LHCN-M2 (cell line): ENCODE data around the gene NME4. TPM values are rescaled to one million over a fixed set of nuclear protein-coding genes. Genes with fewer than 3 reads are reported as not detected.
"Not testable (repeated sequence)": the region's sequence is repeated elsewhere in the genome, so short reads cannot be mapped to it uniquely, and the experiment has no call there.

Experiments used
- DNase-seq: peaks from one replicate; pipeline ENCODE4 v3.0.0-alpha.2; 2012; ENCODE audit warnings: low read depth
- polyA plus RNA-seq: library from polyadenylated mRNA; unstranded; fragments of >200 nt; gene quantifications from one replicate; pipeline ENCODE4 v1.2.1, GENCODE V29; 2012; ENCODE audit warnings: missing spikeins
- total RNA-seq: library from RNA; depleted of rRNA; stranded (reverse); fragments of >200 nt; gene quantifications from 2 replicates; pipeline ENCODE4 v1.2.3, GENCODE V29; 2014; rRNA removed

Gene NME4
- 142 and 186 TPM in 2 replicates for total RNA-seq
- 336 TPM for polyA plus RNA-seq

DNA sequence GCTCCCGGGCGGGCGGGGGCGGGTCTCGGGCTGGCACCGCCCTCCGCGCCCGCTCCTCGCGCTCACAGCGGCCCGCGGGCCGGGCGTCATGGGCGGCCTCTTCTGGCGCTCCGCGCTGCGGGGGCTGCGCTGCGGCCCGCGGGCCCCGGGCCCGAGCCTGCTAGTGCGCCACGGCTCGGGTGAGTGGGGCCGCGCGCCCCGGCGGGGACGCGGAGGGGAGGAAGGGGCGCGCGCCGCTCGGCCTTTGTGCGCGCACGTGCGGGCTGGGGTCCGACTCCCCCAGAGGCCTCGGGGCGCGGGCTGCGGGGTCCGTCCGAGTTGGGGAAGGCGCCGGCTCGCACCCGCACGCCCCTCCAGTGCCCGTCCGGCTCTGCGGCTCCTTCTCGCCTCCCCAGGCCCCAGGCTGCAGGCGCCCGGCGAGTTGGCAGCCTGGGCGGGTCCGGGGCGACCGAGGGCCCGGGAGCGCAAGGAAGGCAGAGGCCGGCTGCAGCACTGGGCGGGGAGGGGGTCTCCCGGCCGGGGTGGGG is at the start of gene NME4:
Gene NME4 (plus strand): TSS at position 65 of the 527 bp plus-strand sequence. CDS start 24 bp downstream, at position 89.
- DNase-seq: peak; percentile 26

- no peak for DNase-seq
Observed at GRCh38 chr16:347203-347602, 49.8 kb upstream of the NME4 start.

DNA sequence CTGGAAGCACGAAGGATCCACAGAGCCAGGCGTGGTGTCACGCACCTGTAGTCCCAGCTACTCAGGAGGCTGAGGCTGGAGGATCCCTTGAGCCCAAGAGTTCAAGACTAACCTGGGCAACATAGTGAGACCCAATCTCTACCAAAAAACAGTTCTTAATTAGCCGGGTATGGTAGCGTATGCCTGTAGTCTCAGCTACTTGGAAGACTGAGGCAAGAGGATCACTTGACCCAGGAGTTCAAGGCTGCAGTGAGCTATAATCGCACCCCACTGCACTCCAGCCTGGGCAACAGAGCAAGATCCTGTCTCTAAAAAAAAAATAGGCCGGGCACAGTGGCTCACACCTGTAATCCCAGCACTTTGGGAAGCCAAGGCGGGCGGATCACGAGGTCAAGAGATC is 48.5 kb upstream of the NME4 start:
- DNase-seq: not testable (repeated sequence)

GRCh38 chr16:349211-349610 is 47.8 kb upstream of the NME4 start:
- no peak for DNase-seq

GRCh38 chr16:350203-350602 is 46.8 kb upstream of the NME4 start:
- DNase-seq: no peak

DNA sequence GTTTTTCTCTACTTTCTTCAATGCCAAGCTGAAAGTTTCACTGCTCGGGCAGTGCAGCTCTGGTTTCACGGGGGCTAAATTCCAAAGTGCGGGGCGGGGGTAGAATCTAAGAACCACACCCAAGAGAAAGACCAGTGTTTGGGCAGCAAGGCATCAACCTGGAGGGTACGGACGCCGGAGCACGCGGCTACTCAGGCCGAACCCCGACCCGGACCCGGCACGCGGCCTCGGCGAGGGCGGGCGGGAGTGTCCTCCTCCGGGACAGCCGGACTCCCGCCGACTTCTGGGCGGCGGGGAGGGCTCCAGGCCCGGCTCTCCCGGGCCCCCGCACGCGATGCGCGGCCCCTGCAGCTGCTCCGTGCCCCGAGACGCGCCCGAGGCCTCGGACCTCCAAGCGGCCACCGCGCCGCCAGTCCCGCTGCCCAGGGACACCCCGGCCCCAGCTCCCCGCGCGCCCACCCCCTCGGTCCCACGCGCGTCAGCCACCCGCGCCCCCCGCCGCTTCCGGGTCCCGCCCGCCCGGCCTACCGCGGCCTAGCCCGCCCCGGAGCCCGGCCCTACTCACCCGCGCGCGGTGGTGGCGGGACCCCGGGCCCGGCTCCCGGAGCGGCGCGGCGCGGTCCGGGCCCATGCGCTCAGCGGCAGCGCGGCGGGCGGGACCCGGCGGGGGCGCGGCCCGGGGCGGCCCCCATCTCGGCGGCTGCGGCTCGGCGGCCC is 45.0 kb upstream of the NME4 start:
- DNase-seq: peak; percentile 13

- DNase-seq: peak; percentile 77
Observed at GRCh38 chr16:352547-353403, 44.2 kb upstream of the NME4 start, which contains the start of gene AXIN1. AXIN1 (minus strand) TSS chr16:352723; CDS start chr16:347025, 5,698 bp downstream.

GRCh38 chr16:353404-354290 is 43.4 kb upstream of the NME4 start:
- DNase-seq: no peak

DNA sequence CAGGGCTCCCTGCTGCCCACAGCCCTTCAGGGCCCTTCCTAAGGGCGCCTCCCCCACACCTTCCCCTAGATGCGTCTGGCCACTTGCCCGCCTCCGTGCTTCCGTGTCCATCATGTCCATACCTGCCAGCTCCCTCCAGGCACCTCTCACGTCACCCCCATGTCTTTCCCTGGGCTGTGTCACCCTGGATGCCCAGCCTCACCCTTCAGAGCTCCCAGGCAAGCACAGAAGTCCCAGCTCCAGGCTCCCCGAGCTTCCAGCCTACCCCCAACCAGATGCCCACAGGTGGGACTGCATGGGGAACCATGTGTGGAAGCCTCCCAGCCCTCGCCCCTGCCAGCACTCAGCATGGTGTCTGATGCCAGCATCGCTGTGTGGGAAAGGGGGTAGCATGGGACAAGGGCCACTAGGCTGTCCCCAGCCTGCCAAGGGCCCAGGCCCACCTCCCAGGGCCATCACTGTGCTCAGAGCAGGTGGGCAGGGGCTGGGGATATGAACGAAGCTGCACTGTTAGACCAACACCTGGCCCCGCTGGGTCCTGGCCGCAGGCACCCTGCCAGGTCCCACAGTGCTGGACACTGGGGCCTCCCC is 42.6 kb upstream of the NME4 start:
- DNase-seq: no peak

DNA sequence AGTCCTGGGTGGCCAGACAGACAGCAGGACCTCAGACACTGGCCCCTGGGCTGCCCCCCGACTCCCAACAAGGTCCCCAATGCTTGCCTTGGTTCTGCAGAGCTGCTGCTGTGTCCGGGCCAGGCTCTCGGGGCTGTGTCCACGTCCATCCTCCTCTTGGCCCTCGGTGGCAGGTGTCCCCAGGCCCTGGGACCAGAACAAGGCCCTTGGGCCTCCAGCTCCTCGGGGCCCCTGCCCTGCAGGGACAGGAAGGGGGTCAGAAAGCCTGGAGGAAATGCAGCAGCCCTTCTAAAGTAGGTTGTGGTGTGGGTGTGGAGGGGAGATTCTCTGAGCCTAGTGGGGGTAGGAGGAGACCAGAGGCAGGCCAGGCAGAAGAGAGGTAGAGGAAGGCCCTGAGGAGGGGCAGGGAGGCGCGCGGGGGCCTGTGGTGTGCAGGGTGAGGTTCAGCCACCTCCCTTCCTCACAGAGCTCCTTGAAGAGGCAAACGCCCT is 42.0 kb upstream of the NME4 start:
- DNase-seq: no peak

DNA sequence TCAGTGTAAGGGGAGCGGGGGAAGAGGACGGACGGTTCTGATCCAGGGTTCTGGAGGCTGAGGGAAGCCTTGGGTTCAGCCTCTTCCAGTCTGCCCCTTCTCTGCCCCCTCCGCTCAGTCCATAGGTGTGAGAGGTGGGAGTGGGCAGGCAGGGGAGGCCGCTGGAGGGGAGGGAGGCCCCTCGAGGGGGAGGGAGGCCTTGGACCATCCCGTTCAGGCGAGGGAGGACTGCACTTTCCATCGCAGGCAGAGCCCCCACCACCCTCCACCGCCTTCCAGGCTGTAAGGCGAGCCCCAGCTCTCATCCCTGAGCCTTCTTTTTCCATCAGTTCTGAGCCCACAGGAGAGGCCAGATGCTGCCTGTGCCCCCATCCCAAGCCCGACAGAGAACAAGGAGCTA is 40.3 kb upstream of the NME4 start:
- no peak for DNase-seq

- DNase-seq: no peak
Observed at GRCh38 chr16:359067-359763, 37.8 kb upstream of the NME4 start.

DNA sequence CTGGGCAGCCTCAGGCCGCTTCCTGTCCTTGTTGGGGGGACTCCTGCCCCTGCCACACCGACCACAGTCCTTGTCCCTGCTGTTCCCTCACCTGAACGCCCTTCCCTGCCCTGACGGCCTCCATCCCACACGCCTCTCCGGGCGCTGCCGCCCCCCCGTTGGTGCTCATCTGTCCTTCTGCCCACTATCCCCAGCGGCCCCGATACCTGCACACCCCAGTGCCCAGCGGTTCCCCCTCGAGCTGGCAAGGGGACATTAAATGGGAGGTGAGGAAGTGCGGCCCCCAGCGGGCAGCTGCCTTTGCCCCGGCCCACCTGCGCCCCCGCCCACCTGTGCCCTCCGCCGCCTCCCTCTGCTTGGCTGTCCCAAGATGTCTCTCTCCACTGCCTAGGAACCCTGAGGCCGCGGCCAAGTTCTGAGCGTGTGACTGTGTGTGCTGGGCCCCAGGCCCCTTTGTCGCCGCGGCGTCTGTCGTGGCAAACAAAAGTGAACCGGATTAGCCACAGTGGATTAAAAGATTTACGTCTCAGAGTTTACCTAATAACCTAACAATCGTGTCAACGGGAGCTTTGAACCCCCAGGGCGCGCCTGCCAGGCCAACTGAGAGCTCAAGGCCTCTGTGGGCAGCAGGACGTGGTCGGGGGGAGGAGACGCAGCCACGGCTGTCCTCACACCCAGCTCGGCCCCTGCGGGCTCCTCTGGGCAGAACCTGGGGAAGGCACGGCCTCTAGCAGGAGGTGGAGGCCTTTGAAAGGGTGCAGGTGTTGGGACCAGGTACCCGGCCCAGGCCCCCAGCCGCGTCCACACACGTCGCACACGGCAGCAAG is 36.9 kb upstream of the NME4 start:
- no peak for DNase-seq

GRCh38 chr16:360698-361336 is 36.2 kb upstream of the NME4 start:
- DNase-seq: no peak

- DNase-seq: no peak
Observed at GRCh38 chr16:361341-361871, 35.6 kb upstream of the NME4 start.

DNA sequence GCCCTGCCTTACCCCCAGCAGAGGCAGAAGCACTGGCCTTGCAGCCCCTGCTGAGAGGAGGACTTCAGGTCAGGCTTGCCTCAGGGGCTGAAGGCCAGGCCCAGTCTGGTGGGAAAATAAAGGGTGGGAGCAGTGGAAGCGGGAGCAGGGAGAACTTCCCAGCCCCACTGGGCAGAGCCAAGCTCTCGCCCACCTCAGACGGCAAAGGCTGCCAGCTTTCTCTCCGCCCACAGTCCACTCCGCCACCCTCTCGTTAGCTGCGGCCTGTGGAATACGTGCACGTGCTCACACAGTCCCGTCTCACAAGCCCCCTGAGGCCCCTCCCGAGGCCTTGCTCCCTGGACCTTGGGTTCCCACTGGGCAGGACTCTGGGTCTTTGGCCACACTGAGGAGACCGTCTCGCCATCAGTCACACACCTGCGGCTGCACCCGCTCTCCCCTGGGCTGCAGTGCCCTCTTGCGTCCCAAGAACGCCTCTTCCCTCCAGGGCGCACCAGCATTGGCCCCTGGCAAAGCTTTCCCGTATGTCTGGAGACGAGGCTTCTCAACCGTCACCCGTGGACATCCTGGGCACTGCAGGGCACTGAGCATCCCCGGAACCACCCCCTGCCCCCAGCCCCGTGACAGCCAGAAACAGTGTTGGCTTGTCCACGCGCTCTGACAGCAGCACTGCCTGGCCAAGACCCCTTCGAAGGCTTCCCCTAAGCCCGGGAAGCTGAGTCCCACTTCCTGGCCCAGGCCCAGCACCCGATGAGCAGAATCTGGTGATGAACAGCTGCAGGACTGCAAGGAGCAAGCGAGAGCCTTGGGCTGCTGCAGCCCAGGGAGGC is 34.9 kb upstream of the NME4 start:
- DNase-seq: peak; percentile 63

DNA sequence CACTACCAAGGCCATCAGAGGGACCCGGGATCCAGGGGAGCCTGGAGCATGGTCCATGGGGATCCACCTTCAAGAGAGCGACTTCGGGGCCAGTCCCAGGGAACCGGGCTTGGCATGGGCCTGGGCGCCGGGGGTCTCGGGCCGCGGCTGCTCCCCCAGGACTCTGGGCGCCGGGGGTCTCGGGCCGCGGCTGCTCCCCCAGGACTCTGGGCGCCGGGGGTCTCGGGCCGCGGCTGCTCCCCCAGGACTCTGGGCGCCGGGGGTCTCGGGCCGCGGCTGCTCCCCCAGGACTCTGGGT is 34.3 kb upstream of the NME4 start:
- not testable (repeated sequence) for DNase-seq
